A673 (cell line): ENCODE measurements around the gene FZD10. TPM values are rescaled to one million over a fixed set of nuclear protein-coding genes. Genes with fewer than 3 reads are reported as not detected.

Source experiments
- BruUV-seq: library from RNA; stranded (reverse); fragments of 400-500 nt; replicated peaks from 2 replicates; lab custom pipeline; 2021; lab: Mats Ljungman, UMichigan
- CTCF ChIA-PET: fragments of 300-600 bp; sonication (Branson Sonifier 250); formaldehyde crosslinking; loops from one replicate; lab custom pipeline; 2022; ENCODE audit warnings: antibody characterized with exemption; lab: Charles Lee
- POLR2A ChIA-PET: fragments of 300-600 bp; sonication (Branson Sonifier 250); formaldehyde crosslinking; loops from one replicate; lab custom pipeline; 2022; ENCODE audit warnings: antibody characterized with exemption; ENCODE audit not compliant: low non-redundant PET; lab: Charles Lee
- DNase-seq: peaks from one replicate; pipeline ENCODE4 v3.0.0-alpha.2; 2015; ENCODE audit warnings: low spot score
- H3K27ac ChIP-seq: fragments of 200-600 bp; sonication (generic); 2 replicates; pipeline ENCODE4 v1.5.1; 2016; ENCODE audit warnings: mixed run types, low read depth, mild to moderate bottlenecking, mixed read lengths, antibody characterized with exemption, low read length; ENCODE audit not compliant: poor library complexity, severe bottlenecking
- H3K27me3 ChIP-seq: fragments of 200-600 bp; sonication (generic); replicated peaks from 2 replicates; pipeline ENCODE4 v1.6.1; 2017; ENCODE audit warnings: mixed run types, low read depth, mild to moderate bottlenecking, mixed read lengths, antibody characterized with exemption, low read length; ENCODE audit not compliant: insufficient read depth, poor library complexity
- H3K36me3 ChIP-seq: fragments of 200-600 bp; sonication (generic); 2 replicates; pipeline ENCODE4 v1.6.1; 2016; ENCODE audit warnings: mixed run types, mild to moderate bottlenecking, mixed read lengths, antibody characterized with exemption, low read length; ENCODE audit not compliant: insufficient read depth, poor library complexity, severe bottlenecking
- H3K4me1 ChIP-seq: fragments of 200-600 bp; sonication (generic); 2 replicates; pipeline ENCODE4 v1.6.1; 2017; ENCODE audit warnings: mixed run types, mild to moderate bottlenecking, mixed read lengths, antibody characterized with exemption, low read length; ENCODE audit not compliant: insufficient read depth, poor library complexity, severe bottlenecking
- H3K4me3 ChIP-seq: fragments of 200-600 bp; sonication (generic); 2 replicates; pipeline ENCODE4 v1.5.1; 2016; ENCODE audit warnings: low read depth, mixed run types, mild to moderate bottlenecking, mixed read lengths, low read length; ENCODE audit not compliant: poor library complexity, severe bottlenecking
- H3K9me3 ChIP-seq: fragments of 200-600 bp; sonication (generic); 2 replicates; pipeline ENCODE4 v1.6.1; 2016; ENCODE audit warnings: mixed run types, low read depth, mild to moderate bottlenecking, mixed read lengths, antibody characterized with exemption, low read length; ENCODE audit not compliant: poor library complexity, severe bottlenecking
- EZH2 ChIP-seq: fragments of 200-600 bp; sonication (generic); IDR thresholded peaks from 2 replicates; pipeline ENCODE4 v1.6.1; 2017; ENCODE audit warnings: borderline replicate concordance, low read depth, mild to moderate bottlenecking, mixed read lengths, antibody characterized with exemption, low read length; ENCODE audit not compliant: poor library complexity, severe bottlenecking
- intact Hi-C: fragments of 100-400 bp; cut with micrococcal nuclease; formaldehyde crosslinking; loops from one replicate; pipeline ENCODE4 v1.10.0; 2022; ENCODE audit not compliant: unreplicated experiment
- total RNA-seq: library from RNA; stranded (reverse); gene quantifications from 2 replicates; pipeline ENCODE4 v1.2.3, GENCODE V29; 2021
- TF ChIP-seq, protein P1 (sequence below): fragments of 300-800, 200-600 bp; sonication (generic); conservative IDR thresholded peaks from 2 replicates; pipeline ENCODE4 v1.5.1; 2017; ENCODE audit warnings: low read depth, mild to moderate bottlenecking, antibody characterized with exemption, low read length, moderate library complexity, mixed read lengths

Gene FZD10
- total RNA-seq, 1 experiment from 2014 or later = not detected

DNA sequence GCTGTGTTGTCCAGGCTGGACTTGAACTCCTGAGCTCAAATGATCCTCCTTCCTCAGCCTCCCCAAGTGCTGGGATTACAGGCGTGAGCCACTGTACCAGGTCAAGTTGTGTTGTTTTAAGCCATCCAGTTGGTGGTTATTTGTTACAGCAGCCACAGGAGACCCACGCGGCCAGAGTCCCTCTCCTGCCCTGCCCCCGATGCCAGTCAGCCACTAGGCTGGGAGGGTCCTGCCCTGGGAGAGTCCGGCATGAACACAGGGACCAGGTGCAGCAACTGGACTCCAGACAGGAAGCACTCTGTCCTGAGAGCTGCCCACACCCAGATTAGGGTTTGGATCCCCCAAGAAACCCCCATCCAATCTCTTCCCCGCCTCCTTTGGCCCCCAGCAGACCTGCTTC is 44.1 kb upstream of the FZD10 start:
- intact Hi-C loops = no loop called here
- Histone ChIP-seq H3K4me1 (no peaks in the 10 kb centered on the region), H3K9me3 (no peaks in the 10 kb centered on the region), H3K36me3 (no peaks in the 10 kb centered on the region), H3K27ac (no peak overlapping the region), H3K27me3 (no peaks in the 10 kb centered on the region), H3K4me3 (no peak overlapping the region)
- no peak for DNase-seq
- no peak for TF ChIP-seq EZH2
- TF ChIP-seq, protein P1, sequence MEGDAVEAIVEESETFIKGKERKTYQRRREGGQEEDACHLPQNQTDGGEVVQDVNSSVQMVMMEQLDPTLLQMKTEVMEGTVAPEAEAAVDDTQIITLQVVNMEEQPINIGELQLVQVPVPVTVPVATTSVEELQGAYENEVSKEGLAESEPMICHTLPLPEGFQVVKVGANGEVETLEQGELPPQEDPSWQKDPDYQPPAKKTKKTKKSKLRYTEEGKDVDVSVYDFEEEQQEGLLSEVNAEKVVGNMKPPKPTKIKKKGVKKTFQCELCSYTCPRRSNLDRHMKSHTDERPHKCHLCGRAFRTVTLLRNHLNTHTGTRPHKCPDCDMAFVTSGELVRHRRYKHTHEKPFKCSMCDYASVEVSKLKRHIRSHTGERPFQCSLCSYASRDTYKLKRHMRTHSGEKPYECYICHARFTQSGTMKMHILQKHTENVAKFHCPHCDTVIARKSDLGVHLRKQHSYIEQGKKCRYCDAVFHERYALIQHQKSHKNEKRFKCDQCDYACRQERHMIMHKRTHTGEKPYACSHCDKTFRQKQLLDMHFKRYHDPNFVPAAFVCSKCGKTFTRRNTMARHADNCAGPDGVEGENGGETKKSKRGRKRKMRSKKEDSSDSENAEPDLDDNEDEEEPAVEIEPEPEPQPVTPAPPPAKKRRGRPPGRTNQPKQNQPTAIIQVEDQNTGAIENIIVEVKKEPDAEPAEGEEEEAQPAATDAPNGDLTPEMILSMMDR = no peak
- BruUV-seq = no TSS peak
- ChIA-PET CTCF (no interaction called here), POLR2A (no interaction called here)

DNA sequence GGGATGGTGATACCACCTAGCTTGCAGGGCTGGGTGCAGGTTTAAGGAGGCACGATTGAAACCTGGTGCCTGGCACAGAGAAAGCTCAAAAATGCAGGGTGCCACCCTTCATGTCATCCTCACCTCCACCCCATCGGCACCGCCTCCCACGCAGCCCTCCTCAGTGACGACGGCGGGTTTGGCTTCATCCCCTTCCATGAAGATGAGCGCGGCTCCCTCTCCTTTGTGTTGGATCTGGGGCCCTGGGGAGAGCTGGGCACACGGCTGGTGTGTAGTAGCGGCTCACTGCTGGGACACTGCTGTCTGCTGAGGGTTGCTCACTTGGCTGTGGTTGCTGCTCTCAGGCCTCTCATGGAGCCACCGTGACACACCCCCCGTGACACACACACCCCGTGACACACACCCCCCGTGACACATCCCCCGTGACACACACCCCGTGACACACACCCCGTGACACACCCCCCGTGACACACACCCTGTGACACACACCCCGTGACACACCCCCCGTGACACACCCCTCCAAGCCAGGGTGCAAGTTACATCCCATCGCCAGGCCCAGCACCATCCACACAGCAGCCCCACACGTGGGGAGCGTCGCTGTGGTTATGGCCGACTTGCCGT is 42.9 kb upstream of the FZD10 start:
- Histone ChIP-seq H3K9me3 (no peaks in the 10 kb centered on the region), H3K4me1 (no peaks in the 10 kb centered on the region), H3K27me3 (no peaks in the 10 kb centered on the region), H3K27ac (no peak overlapping the region), H3K4me3 (no peak overlapping the region), H3K36me3 (no peaks in the 10 kb centered on the region)
- no TSS peak for BruUV-seq
- intact Hi-C loops = no loop called here
- no peak for DNase-seq
- POLR2A ChIA-PET = no interaction called here
- CTCF ChIA-PET = no interaction called here
- TF ChIP-seq EZH2 = no peak
- TF ChIP-seq, protein P1 = no peak

DNA sequence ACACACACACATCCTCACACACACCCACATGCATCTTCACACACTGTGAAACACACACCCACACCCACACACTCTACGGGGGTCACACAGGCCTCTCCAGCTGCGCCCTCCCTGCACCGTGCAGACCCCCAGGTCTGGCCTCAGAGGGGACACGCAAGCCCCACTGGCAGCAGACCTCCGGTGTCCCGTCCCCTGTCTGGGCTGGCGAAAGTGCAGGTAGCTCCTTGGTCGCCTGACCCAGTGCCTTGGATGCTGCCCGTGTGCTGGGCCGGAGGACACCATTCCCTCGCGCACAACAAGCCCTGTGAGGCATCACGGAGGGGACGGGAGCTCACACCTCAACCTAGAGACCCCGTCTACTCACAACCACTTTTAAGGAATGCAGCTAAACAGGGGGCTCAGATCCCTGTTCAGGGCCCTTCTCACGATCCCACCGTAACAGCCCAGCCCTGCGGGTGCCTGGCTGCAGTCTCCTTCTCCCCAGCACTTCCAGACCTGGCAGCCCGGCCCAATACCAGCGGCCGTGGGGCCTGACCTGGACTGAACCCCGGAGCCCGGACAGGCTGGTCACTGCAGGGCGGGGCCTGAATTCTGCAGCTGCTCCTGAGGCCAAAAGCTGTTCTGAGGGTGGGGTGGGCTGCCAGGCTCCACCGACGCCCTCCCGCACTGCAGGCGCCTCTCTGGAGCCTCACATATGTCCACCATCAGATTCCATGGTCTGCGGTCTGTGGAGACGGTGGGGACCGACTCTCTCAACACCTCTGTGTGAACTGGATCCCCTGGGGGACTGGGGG is 42.1 kb upstream of the FZD10 start:
- ChIA-PET CTCF (no interaction called here), POLR2A (no interaction called here)
- no peak for DNase-seq
- intact Hi-C loops = no loop called here
- H3K27ac ChIP-seq = no peak overlapping the region
- no peaks in the 10 kb centered on the region for H3K9me3 ChIP-seq
- no TSS peak for BruUV-seq
- no peaks in the 10 kb centered on the region for H3K4me1 ChIP-seq
- TF ChIP-seq EZH2 = no peak
- TF ChIP-seq, protein P1 = no peak
- H3K27me3 ChIP-seq = no peaks in the 10 kb centered on the region
- no peaks in the 10 kb centered on the region for H3K36me3 ChIP-seq
- no peak overlapping the region for H3K4me3 ChIP-seq
